OCI-M2 (cell line): Measurements from ENCODE around the gene MAP3K3.

Experiments used
- DNase-seq: peaks from one replicate; lab custom pipeline; 2025; ENCODE audit not compliant: unreplicated experiment; lab: John Stamatoyannopoulos, UW

MAP3K3 gene

GRCh38 chr17:63652106-63652505, 29.9 kb downstream of the MAP3K3 start:
- no peak for DNase-seq

DNA sequence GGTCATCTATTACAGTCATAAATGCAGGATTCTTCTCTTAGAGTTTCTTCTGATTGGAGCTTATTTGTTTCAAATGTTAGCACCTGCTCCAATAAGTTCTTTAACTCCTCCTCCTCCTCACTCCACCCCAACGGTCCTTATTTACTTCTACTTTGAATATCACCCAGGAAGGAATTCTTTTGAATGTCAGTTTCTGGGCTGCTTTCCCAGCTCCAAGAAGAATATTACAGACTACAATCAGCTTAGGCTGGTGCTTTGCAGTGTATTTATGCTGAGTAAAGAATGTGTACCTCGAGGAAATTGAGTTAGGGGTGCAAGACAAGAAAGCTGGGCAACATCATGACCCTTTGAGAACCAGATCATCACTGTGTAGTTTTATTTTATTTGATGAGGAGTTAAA, 30.8 kb downstream of the MAP3K3 start:
- DNase-seq: no peak

DNA sequence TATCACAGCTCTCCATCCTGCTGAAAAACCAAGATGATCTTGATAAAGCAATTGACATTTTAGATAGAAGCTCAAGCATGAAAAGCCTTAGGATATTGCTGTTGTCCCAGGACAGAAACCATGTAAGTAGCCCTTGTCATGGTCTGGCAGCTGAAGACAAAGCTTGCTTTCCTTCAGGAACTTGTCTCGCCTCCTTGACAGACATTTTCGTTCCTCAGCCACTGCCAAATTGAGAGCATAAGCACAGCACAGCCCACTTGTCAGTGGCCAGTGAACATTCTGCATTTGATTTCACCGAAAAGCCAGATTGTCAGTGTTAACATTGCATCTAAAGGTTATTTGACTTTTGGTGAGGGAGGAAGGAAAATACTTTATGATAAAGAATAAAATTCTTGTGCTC, 35.6 kb downstream of the MAP3K3 start:
- DNase-seq: no peak

DNA sequence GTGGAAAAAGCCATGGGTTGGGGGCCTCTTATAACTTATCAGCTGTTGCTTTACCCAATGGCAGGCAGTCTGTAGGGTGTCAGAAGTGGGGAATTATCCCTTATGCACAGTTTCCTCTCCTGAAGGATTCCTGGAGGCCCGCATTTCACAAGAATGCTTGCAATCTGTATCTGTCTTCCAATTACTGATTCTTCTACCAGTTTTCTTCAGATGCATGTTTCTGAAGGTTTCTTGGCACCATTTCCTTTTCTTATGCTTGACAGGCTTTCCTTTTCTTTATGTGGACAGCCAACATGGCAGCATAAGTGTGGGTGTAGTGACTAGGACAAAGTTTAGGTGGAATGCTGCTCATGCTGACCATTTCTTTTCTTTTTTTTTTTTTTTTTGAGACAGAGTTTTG, 36.1 kb downstream of the MAP3K3 start:
- DNase-seq: no peak

- DNase-seq: no peak
These were observed 37.6 kb downstream of the MAP3K3 start for GRCh38 chr17:63659850-63660249.

DNA sequence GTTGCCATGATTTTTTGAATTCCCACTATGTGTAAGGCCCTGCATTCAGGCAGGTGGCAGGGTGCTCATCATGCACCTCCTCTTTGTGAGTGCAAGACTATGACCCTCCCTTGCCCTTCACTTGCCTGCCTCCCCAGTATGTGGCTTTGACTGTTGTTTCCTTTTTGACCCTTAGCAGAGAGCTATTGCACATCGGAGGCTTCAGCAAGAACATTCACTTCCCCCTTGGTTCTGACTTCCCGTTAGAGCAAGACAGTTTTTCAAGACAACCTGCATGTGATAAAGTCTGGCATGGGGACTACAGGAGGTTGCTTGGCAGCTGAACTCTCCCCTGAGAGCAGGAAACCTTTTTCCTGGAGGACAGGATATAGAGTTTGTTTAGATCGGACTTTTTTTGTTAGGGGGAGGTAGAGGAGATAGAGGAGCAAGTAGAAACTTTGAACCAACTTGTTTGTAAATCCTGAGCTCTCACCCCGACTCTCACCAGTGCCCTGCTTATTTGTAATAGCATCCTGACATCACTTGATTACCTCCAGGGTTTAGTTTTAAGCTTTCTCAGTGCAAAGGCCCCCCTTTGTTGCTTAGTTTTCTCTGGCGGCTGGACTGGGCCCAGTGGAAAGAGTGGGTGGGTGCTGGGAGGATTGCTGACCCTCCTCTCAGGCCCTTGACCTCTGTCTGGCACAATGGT, 43.5 kb downstream of the MAP3K3 start:
- no peak for DNase-seq

DNA sequence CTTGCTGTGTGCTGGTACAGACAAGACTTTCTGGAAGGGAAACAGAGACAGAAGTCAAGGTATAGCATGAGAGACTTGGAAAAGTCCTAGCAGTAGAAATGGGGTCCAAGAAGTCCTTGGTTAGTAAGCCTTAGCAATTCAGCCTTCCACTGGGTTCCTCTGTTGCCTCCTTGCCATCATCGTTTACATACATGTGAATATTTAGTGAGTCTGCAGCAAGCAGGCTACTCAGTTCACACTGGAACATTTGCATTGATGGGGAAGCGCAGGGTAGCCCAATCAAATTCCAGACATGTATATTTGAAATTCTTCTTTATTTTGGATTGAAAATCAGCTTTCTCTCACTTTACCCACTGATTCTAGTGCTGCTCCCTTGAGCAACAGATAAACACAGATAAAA, 50.6 kb downstream of the MAP3K3 start:
- no peak for DNase-seq

DNA sequence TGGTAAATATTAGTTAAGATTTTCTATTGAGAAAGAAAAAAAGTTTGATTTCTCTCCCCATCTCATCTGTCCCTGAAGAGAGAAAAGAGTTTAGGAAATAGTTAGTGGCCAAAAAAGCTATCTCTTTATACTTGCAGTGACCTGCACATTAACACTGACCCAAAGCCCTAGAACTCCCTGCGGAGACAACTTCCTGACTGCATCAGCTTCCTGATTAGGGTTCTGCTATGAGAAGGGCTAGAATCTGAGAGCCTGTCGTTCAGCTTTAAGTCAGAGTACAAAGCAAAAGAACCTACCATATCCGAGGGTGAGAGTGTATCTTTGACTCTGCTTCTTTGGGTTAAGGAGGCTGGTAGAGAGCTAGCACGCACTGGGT, 53.0 kb downstream of the MAP3K3 start:
- DNase-seq: no peak

- no peak for DNase-seq
These were observed 53.7 kb downstream of the MAP3K3 start for GRCh38 chr17:63675607-63676546.

DNA sequence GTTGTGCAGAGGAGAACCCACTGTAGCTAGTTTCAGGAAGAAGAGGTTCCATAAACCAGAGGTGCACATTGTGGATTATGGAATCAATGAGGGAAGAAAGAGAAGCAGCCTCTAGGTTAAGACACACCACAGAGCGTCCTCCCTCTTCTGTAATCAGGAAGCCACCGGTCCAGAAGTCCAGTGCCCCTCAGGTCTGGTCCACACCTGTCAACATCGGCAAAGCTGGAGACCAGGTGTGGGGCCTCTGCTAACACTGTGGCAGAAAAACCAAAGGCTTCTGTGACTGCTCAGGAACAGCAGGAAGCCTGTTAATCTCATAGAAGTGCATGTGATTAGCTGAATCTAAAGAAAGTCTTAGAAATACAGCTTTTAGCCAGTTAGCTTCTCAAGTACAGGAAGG, 54.4 kb downstream of the MAP3K3 start:
- DNase-seq: no peak

DNA sequence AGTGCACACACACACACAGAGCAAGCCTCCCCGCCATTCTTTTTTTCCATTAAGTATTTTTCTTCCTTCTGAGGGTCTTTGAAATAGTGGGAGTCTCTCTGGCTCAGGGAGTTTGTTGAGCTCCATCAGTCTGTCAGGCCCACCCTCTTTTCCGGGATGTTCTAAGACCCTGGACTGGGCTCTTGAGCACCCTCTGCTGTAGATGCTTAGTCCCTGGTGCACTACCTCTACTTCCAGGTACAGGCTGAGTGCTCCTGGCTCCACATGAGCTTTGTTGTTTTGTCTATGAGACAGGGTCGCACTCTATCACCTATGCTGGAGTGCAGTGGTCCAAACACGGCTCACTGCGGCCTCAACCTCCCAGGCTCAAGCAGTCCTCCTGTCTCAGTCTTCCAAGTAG, 57.0 kb downstream of the MAP3K3 start:
- no peak for DNase-seq

GRCh38 chr17:63680700-63681099, 58.5 kb downstream of the MAP3K3 start:
- DNase-seq: no peak

DNA sequence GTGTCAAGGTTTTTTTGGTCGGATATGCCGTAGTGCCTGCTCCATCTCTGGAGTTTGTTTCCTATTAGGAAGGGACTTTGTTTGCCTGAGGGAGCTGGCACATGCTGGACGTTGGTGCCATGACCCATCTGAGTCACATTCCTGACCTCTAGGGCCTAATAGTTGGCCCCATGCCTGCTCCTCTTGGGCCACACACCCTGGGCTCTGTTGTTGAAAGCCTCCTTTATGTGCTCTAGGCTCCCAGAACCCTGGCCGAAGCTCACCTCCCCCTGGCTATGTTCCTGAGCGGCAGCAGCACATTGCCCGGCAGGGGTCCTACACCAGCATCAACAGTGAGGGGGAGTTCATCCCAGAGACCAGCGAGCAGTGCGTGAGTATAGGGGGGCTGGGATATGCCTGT, 59.3 kb downstream of the MAP3K3 start:
- DNase-seq: no peak

GRCh38 chr17:63682441-63682840, 60.2 kb downstream of the MAP3K3 start:
- DNase-seq: no peak

DNA sequence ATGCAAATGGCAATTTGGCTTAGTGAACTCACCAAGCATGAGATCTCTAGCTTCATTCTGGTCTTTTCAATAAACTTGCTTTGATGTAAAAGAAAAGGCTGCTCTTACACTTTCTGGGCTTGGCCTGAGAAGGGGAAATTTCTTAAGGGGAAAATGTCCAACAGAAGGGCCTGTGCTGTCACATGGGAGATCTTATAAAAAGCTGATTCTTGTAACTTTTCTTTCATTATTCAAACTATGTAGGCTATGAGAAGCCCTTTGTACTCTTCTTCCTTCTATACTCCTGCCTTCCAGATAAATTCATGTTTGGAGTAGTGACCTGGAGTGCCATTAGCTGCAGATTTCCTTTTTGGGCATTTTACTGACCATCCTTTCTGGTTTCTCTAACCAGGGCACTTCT, 60.8 kb downstream of the MAP3K3 start:
- no peak for DNase-seq

GRCh38 chr17:63685041-63685440, 62.8 kb downstream of the MAP3K3 start:
- no peak for DNase-seq

DNA sequence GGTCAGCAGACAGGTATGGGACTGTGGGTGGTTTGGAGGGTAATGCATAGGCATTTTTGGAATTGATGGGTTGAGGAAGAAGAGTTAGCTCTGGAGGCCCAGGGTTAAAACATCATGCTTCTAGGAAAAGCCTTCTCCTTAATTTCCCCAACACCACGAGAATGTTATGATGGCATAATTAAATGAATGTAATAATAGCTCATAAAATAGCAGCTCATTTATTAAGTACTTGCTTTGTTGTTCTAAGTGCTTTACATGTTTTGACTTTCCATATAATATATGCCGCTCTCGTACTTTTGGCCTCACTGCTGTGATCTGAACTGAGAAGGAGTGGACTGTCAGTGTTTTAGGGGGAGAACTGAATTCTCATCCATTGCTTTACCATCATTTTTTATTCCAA, 63.4 kb downstream of the MAP3K3 start:
- no peak for DNase-seq

DNA sequence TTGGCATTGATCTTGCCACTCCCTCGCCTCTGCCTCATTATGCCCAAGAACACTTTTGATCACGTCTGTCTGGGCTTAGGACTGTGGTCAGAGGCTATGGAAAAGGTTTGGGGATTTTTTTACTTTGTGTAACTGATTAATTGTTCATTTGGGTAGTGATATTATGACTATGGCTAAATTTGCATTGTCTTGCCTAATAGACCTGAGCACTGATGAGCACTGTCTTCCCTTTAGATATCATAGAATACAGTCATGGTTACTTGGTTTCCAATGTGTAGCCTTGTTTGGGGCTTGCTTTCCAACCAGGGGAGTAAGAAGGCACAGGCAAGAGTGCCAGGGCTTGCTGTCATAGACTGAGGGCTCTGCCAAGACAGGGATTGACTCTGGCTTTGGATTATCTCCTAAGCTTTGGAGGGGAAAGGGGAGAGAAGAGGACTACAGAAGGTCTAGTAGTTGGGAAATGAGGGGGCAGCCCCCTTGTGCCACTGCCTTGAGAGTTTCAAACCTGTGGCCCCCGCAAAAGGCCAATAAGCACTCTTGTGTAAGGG, 64.0 kb downstream of the MAP3K3 start:
- no peak for DNase-seq

DNA sequence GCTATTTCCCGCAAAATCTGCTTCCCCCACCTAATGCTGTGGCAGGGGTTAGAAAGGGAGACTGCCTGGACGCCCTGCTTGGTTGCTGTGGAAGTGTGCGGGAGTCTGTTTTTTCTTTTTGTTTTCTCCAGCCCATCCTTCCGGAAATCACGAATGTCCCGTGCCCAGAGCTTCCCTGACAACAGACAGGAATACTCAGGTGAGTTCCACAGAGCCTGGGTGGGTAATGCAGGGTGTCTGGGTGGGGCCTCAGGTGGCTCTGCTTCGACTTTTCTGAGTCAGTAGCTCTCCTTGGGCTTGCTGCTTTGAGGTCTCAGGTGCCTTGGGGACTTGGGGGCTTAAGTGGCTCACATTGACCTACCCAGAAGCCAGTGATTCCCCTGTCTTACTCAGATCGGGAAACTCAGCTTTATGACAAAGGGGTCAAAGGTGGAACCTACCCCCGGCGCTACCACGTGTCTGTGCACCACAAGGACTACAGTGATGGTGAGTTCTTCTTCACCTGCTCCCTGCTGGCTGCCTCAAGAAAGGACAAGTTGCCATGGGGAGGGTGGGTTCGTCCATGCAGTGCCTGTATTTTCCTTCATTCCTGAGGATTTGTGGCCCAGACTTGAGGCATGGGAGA, 66.3 kb downstream of the MAP3K3 start:
- DNase-seq: no peak

GRCh38 chr17:63689479-63689878, 67.3 kb downstream of the MAP3K3 start:
- no peak for DNase-seq

GRCh38 chr17:63692195-63692816, 70.1 kb downstream of the MAP3K3 start:
- DNase-seq: no peak
